D721Med (cell line): ENCODE measurements around the gene CPXM2.

Experiments used
- DNase-seq: peaks from one replicate; pipeline ENCODE4 v3.0.0; 2011; ENCODE audit warnings: low spot score; ENCODE audit not compliant: insufficient read length
- FAIRE-seq: peaks from 2 replicates; lab custom pipeline; 2011; peaks lifted over from hg19 to GRCh38; lab: Jason Lieb, UNC
- TF ChIP-seq, protein P1 (sequence below): IDR thresholded peaks from 2 replicates; pipeline ENCODE4 v1.5.1; 2012; ENCODE audit warnings: mild to moderate bottlenecking, control low read depth; ENCODE audit not compliant: insufficient read depth; ENCODE audit errors: missing control alignments

The CPXM2 gene

DNA sequence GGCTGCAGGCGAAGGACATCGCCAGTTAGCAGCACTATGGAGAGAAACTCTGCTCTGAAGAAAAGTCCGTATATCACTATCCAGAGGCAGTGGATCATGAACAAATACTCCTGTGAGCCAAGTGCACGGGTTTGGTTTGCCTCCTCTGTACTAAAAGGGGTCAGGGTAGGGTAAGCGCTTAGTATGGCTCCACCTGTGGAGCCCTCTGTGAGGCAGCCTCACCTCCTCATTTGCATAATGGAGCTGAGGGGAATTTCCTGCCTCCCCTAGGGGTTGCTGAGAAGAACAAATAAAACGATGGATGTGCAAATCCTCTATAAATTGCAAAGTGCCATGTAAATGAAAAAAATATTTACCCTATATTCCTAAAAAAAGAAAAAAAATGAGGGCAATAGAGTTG, 162.1 kb downstream of the CPXM2 start:
- FAIRE-seq (no peak), DNase-seq (no peak)
- TF ChIP-seq, protein P1, sequence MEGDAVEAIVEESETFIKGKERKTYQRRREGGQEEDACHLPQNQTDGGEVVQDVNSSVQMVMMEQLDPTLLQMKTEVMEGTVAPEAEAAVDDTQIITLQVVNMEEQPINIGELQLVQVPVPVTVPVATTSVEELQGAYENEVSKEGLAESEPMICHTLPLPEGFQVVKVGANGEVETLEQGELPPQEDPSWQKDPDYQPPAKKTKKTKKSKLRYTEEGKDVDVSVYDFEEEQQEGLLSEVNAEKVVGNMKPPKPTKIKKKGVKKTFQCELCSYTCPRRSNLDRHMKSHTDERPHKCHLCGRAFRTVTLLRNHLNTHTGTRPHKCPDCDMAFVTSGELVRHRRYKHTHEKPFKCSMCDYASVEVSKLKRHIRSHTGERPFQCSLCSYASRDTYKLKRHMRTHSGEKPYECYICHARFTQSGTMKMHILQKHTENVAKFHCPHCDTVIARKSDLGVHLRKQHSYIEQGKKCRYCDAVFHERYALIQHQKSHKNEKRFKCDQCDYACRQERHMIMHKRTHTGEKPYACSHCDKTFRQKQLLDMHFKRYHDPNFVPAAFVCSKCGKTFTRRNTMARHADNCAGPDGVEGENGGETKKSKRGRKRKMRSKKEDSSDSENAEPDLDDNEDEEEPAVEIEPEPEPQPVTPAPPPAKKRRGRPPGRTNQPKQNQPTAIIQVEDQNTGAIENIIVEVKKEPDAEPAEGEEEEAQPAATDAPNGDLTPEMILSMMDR = no peak

DNA sequence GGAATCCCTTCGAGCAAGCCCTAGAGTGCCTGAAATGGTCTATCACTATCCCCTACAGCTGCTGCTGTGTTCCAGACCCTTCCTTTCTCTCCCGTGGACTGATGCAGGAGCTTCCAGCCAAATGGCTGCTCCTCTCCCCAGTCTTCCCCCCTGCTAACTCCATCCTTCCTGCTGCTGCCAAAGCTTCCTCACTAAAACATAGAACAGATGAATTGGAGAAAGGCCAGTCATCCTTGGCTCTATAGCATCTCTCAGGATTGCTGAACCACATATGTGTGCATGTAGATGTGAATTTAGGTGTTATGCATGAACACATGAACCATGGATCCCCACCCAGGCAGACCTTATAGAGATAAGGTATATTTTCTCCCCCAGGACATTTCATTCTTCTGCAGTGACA, 164.8 kb downstream of the CPXM2 start:
- FAIRE-seq = no peak
- TF ChIP-seq, protein P1 = no peak
- no peak for DNase-seq

DNA sequence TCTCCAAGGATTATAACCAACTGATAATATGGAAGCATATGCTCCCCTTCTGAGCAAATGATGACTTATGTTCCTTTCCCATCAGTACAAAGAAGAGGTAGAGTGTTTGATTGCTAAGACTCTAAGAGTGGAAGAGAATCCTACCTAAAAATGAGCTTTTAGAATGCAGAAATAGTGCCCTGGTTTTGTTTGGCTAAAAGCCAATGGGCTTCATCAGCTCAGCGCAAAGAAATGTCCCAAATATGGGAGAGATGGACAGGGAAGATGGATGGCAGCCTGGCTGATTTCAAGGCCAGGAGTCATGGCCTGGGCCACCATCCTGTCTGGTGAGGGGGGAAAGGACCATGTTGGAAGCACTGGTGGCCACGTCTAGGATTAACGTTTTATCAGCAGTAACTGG, 165.2 kb downstream of the CPXM2 start:
- DNase-seq = no peak
- TF ChIP-seq, protein P1 = no peak
- no peak for FAIRE-seq

DNA sequence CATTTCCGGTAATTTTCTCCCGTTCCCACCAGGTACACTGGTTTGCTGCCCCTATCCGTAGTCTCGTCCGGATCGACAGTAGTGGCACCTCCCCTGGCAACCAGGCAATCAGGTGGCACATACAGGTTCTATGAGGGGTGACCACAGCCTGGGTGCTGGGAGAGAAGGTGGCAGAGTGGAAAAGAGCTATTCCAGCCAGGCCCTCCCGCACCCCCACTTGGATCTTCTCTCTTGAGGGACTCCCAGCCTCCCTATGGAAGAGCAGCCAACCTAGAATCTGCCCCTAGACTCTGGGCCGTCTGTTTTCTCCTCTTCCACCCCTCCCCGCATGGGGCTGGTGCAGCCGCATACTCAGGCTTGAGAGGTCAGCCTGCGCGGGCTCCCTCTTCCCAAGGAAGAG, 166.9 kb downstream of the CPXM2 start:
- FAIRE-seq (no peak), DNase-seq (no peak)
- TF ChIP-seq, protein P1 = no peak

DNA sequence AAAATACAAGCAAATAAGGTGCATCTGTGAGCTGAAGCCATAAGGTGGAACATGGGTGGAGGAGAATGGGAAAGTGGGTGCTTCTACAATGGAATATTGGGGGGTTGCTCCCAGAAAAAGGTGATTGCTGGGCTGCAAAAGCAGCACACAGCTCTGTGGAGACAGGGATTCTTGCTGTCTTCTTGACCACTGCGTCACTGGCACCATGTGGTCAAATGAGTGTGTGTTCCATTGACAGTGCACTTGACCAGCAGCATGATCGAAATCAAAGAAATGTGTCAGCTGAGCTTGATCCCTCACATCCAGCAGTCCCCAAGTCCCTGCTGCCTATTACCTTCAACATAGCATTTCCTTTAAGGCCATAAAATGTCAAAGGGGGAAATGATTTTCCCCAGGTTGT, 169.3 kb downstream of the CPXM2 start:
- no peak for DNase-seq
- no peak for FAIRE-seq

DNA sequence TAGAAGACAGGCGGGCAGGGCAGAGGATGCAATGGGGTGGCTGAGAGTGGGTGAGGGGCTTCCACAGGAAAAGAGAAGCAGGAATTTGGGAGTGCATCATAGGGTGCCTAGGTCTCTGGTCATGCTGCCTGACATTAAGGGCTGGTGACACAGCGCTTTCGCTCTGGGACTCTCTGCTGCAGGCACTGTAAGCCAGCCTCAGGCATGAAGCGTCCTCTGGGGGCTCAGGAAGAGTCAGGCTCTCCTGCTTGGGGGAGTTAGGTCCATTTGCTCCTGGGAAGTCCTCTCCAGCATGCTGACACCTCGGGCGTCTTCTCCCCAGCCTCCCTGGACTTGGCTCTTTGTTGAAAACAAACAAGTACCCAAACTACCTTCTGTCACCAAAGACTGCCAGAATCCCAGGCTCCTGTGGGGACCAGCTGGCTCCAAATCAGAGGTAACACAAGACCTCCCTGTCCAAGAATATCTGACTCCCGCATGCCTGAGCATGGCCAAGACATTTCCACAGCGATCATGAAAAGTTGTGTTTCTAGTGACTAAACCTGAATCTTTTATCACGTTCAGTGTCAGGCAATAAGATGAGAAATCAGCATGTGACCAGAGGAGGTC, 170.1 kb downstream of the CPXM2 start:
- TF ChIP-seq, protein P1 = no peak
- DNase-seq = no peak
- FAIRE-seq = no peak

More for the DNA sequence above, 169.3 kb downstream of the CPXM2 start:
- TF ChIP-seq, protein P1 = no peak

DNA sequence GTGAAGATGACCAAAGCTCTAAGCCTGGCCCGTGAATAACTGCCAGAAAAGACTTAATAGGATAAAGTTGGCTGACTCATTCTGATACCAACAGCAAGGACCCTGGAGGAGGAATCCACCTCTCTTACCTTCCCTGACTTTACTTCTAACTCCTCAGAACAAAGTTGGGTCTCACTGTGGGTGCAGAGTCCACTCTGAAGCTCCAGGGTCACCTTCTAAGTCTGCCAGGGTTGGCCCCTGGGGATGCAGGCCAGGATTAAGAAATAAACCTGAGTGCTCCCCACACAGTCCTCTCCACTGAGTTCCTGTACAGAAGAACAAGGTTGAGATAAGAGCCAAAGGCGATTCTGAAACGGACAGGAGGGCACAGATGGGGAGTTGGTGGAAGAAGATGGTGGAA, 171.1 kb downstream of the CPXM2 start:
- no peak for DNase-seq
- TF ChIP-seq, protein P1 = no peak
- FAIRE-seq = no peak
